Spleen (tissue), 7 donors: ENCODE measurements around the gene ERBIN.

Experiments
- POLR2AphosphoS5 ChIP-seq, 3 donors: sonication (generic); formaldehyde crosslinking; IDR thresholded peaks; one replicate each; pipeline ENCODE4 v1.5.1; 2017; ENCODE audit warnings: antibody characterized with exemption in 3 of 3
- TF ChIP-seq, protein P1 (sequence below), 11 experiments: fragments of 200-600 bp in 7 of 11; fragments of 450-650 bp in 4 of 11; sonication (generic) in 4 of 11; IDR thresholded peaks in 8 of 11; conservative IDR thresholded peaks in 3 of 11; 1 replicate in 7 of 11; 2 replicates in 4 of 11; pipeline versions ENCODE4 v1.4.0 to v1.8.0; 2016 to 2021; ENCODE audit warnings: antibody characterized with exemption in 11 of 11, inconsistent platforms in 4 of 11, mild to moderate bottlenecking in 1 of 11
- donor health status: DM: no; HTN: no; CAD: no; lungs with moderate emphysema.
- donor health status: DM: no; HTN: no; CAD: no.
- donor health status: DM: no; HTN: no; CAD: no.

DNA sequence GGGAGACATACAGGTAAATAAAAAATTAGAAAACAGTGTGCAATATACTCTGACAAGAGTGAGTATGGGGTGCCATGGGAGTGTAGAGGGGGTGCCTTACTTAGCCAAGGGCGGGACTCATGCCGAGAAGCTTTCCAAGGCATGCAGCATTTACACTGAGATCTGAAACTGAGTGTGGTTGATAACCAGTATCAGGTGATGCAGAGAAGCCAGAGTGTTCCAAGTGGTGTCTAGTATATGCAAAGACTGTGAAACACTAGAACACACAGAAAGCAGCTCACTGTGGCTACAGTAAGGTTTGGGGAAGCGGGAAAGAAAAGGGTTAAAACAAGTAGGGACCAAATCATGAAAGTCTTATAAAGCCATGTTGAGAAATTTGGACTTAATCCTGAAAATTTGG lies 30.5 kb upstream of the ERBIN start:
- TF ChIP-seq POLR2AphosphoS5 (IDR thresholded peaks at IDR 0.05) = no peak
- TF ChIP-seq, protein P1, sequence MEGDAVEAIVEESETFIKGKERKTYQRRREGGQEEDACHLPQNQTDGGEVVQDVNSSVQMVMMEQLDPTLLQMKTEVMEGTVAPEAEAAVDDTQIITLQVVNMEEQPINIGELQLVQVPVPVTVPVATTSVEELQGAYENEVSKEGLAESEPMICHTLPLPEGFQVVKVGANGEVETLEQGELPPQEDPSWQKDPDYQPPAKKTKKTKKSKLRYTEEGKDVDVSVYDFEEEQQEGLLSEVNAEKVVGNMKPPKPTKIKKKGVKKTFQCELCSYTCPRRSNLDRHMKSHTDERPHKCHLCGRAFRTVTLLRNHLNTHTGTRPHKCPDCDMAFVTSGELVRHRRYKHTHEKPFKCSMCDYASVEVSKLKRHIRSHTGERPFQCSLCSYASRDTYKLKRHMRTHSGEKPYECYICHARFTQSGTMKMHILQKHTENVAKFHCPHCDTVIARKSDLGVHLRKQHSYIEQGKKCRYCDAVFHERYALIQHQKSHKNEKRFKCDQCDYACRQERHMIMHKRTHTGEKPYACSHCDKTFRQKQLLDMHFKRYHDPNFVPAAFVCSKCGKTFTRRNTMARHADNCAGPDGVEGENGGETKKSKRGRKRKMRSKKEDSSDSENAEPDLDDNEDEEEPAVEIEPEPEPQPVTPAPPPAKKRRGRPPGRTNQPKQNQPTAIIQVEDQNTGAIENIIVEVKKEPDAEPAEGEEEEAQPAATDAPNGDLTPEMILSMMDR (IDR thresholded peaks at IDR 0.05 in 8 of 11, conservative IDR thresholded peaks at IDR 0.05 in 3 of 11) = no peak
